OCI-LY1 (cell line): ENCODE measurements around the gene MECP2.

Experiments used
- CTCF ChIP-seq: fragments of 200-600 bp; sonication (generic), shearing (Covaris generic); IDR thresholded peaks from 2 replicates; pipeline ENCODE4 v1.5.1; 2017; ENCODE audit warnings: mild to moderate bottlenecking, antibody characterized with exemption, low read length, moderate library complexity, mixed read lengths
- EZH2 ChIP-seq: fragments of 200-600 bp; sonication (generic), shearing (Covaris generic); IDR thresholded peaks from 2 replicates; pipeline ENCODE4 v1.8.0; 2017; ENCODE audit warnings: borderline replicate concordance, mixed run types, mild to moderate bottlenecking, antibody characterized with exemption, low read length, moderate library complexity, mixed read lengths

- TF ChIP-seq CTCF (no peak), EZH2 (no peak)
These were observed 65.4 kb downstream of the MECP2 start for GRCh38 chrX:154032160-154032559.
